Ovary (tissue), 3 donors: Measurements from ENCODE around the gene PASK.

Experiments used
- CTCF ChIP-seq, 3 donors: fragments of 450-650 bp in 2 of 3; fragments of 200-600 bp in 1 of 3; IDR thresholded peaks; one replicate each; pipeline versions ENCODE4 v1.5.1 to v1.8.0; 2016 to 2022; ENCODE audit warnings: antibody characterized with exemption in 3 of 3, mild to moderate bottlenecking in 1 of 3
- EP300 ChIP-seq: sonication (generic); formaldehyde crosslinking; IDR thresholded peaks from one replicate; pipeline ENCODE4 v1.6.1; 2017; ENCODE audit warnings: antibody characterized with exemption
- POLR2A ChIP-seq: fragments of 450-650 bp; IDR thresholded peaks from one replicate; pipeline ENCODE4 v1.6.1; 2017; ENCODE audit warnings: antibody characterized with exemption, mild to moderate bottlenecking, moderate library complexity
- donor health status: DM: no; HTN: no; CAD: no.

GRCh38 chr2:241188361-241189092 is 39.3 kb upstream of the PASK start, which contains the start of gene ANO7:
- TF ChIP-seq CTCF (IDR thresholded peaks at IDR 0.05) (no peak), POLR2A (no peak), EP300 (no peak)
